ENCODE measurements around the gene KRT222.
A peak's percentile ranks its signal among the peaks of the same experiment; 100 is the strongest.

Gene KRT222

GRCh38 chr17:40663252-40663651, 1.7 kb downstream of the KRT222 start:
- TF ChIP-seq CTCF (IDR thresholded peaks at IDR 0.05; ENCODE audit: insufficient read depth, low read depth, low read length, missing control alignments): no peak
- DNase-seq (ENCODE audit: low read depth): no peak

GRCh38 chr17:40659911-40660310, 5.1 kb downstream of the KRT222 start:
- H3K4me3 ChIP-seq (ENCODE audit: low read depth, low read length): no peak overlapping the region
- TF ChIP-seq CTCF (IDR thresholded peaks at IDR 0.05; ENCODE audit: insufficient read depth, low read depth, low read length, missing control alignments): no peak
- DNase-seq (ENCODE audit: low read depth): no peak

More at GRCh38 chr17:40663252-40663651, 1.7 kb downstream of the KRT222 start:
- H3K4me3 ChIP-seq (ENCODE audit: low read depth, low read length): no peak overlapping the region

- H3K4me3 ChIP-seq (ENCODE audit: low read depth, low read length): no peak overlapping the region
- TF ChIP-seq CTCF (IDR thresholded peaks at IDR 0.05; ENCODE audit: insufficient read depth, low read depth, low read length, missing control alignments): no peak
- DNase-seq (ENCODE audit: low read depth): no peak
Measured at GRCh38 chr17:40658396-40658795, 6.6 kb downstream of the KRT222 start.

- no peak overlapping the region for H3K4me3 ChIP-seq (ENCODE audit: low read depth, low read length)
- no peak for TF ChIP-seq CTCF (IDR thresholded peaks at IDR 0.05; ENCODE audit: insufficient read depth, low read depth, low read length, missing control alignments)
- DNase-seq (ENCODE audit: low read depth): no peak
Measured at GRCh38 chr17:40651939-40652338, 13.0 kb downstream of the KRT222 start.

GRCh38 chr17:40648384-40648968, 16.5 kb downstream of the KRT222 start:
- no peak for TF ChIP-seq CTCF (IDR thresholded peaks at IDR 0.05; ENCODE audit: insufficient read depth, low read depth, low read length, missing control alignments)
- H3K4me3 ChIP-seq (ENCODE audit: low read depth, low read length): peak overlapping the region; percentile 90
- DNase-seq (ENCODE audit: low read depth): no peak

GRCh38 chr17:40647624-40648383, 17.2 kb downstream of the KRT222 start, which contains the start of gene SMARCE1:
TSS of gene SMARCE1 (minus strand) at chr17:40647818. CDS start at chr17:40645802, 2,016 bp downstream.
- peak; percentile 89 for DNase-seq (ENCODE audit: low read depth)
- no peak for TF ChIP-seq CTCF (IDR thresholded peaks at IDR 0.05; ENCODE audit: insufficient read depth, low read depth, low read length, missing control alignments)
- peak within 1 kb of the TSS; percentile 90 for H3K4me3 ChIP-seq (ENCODE audit: low read depth, low read length)

Data from GM12865 (cell line).